AG04450 (cell line): ENCODE data around the gene HYAL1. TPM values are rescaled to one million over a fixed set of nuclear protein-coding genes. Genes with fewer than 3 reads are reported as not detected.

ENCODE experiments used
- CTCF ChIA-PET: fragments of 300-600, 350-600 bp; formaldehyde crosslinking; extraction: SDS; loops from one replicate; lab custom pipeline; 2022; ENCODE audit warnings: antibody characterized with exemption, inconsistent platforms; lab: Charles Lee
- POLR2A ChIA-PET: fragments of 350-600 bp; formaldehyde crosslinking; extraction: SDS; loops from one replicate; lab custom pipeline; 2021; ENCODE audit warnings: antibody characterized with exemption, inconsistent platforms; lab: Yijun Ruan, JAX
- DNase-seq: peaks from one replicate; pipeline ENCODE4 v3.0.0-alpha.2; 2011; ENCODE audit warnings: low read depth, low spot score
- H3K27ac ChIP-seq: one replicate; pipeline ENCODE4 v1.5.1; 2012; ENCODE audit warnings: low read depth, low read length, control low read depth
- H3K27me3 ChIP-seq: one replicate; pipeline ENCODE4 v1.6.0; 2012; ENCODE audit warnings: low read length; ENCODE audit not compliant: control insufficient read depth, insufficient read depth
- H3K4me3 ChIP-seq: 2 replicates; pipeline ENCODE4 v1.5.1; 2011; ENCODE audit warnings: mild to moderate bottlenecking, low read depth, low read length, control low read depth
- H3K9me3 ChIP-seq: 2 replicates; pipeline ENCODE4 v1.5.1; 2012; ENCODE audit warnings: low read length; ENCODE audit not compliant: control insufficient read depth, insufficient read depth
- CTCF ChIP-seq: IDR thresholded peaks from 2 replicates; pipeline ENCODE4 v1.5.1; 2011; ENCODE audit warnings: low read depth, low read length, control low read depth, inconsistent platforms
- polyA plus RNA-seq: library from polyadenylated mRNA; depleted of rRNA; stranded (reverse); fragments of >200 nt; gene quantifications from 2 replicates; pipeline ENCODE4 v1.2.3, GENCODE V29; 2011

The HYAL1 gene
- polyA plus RNA-seq, 1 experiment: 0.32 TPM

DNA sequence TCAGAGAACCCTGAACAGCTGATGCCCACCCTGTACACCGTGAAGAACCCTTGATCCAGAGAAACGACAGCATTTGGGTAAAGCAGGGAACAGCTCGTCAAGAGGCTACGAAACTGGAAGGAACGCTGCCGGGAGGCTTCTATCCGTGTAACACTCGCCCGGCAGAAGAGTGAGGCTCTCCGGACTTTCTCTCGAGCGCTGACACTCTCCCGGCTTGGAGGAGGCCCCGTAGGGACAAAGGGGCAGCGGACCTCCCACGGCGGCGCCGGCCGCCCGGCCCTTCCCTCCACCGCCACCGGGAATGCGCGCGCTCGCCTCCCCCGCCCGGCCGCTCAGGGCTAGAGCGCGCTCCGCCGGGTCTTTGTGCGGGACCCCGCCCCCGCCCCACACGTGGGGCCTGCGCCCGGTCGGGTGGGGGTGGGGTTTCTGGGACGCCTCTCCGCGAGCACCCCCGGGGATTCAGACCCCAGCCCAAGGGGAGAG is 17.5 kb upstream of the HYAL1 start:
- peak overlapping the region; percentile 40 for H3K27ac ChIP-seq
- H3K4me3 ChIP-seq: peak overlapping the region; percentile 83
- TF ChIP-seq CTCF: no peak
- no peaks in the 10 kb centered on the region; the same call in 1 of the 2 replicates for H3K9me3 ChIP-seq
- POLR2A ChIA-PET: interaction anchor here (0.6 to 1.0 kb wide), 3 partner anchors 20 to 58 kb away, joined by 3 to 9 read pairs (median 3); partner anchors contain the start of genes HYAL3, NAA80 and RASSF1
- no peaks in the 10 kb centered on the region for H3K27me3 ChIP-seq
- CTCF ChIA-PET: interaction anchor here (0.6 to 1.1 kb wide), 9 partner anchors 10 to 222 kb away, joined by 3 to 5 read pairs (median 3); no protein-coding TSS in a partner anchor
- DNase-seq: no peak

GRCh38 chr3:50319894-50320625 is 16.7 kb upstream of the HYAL1 start:
- H3K27ac ChIP-seq: peak overlapping the region; percentile 40
- POLR2A ChIA-PET: interaction anchor here (1.0 kb wide), 1 partner anchor 21 kb away, joined by 3 read pairs; the partner anchor contains the start of genes HYAL3 and NAA80
- CTCF ChIA-PET: interaction anchor here (1.0 to 1.1 kb wide), 2 partner anchors 60 to 222 kb away, joined by 3 read pairs; no protein-coding TSS in a partner anchor

DNA sequence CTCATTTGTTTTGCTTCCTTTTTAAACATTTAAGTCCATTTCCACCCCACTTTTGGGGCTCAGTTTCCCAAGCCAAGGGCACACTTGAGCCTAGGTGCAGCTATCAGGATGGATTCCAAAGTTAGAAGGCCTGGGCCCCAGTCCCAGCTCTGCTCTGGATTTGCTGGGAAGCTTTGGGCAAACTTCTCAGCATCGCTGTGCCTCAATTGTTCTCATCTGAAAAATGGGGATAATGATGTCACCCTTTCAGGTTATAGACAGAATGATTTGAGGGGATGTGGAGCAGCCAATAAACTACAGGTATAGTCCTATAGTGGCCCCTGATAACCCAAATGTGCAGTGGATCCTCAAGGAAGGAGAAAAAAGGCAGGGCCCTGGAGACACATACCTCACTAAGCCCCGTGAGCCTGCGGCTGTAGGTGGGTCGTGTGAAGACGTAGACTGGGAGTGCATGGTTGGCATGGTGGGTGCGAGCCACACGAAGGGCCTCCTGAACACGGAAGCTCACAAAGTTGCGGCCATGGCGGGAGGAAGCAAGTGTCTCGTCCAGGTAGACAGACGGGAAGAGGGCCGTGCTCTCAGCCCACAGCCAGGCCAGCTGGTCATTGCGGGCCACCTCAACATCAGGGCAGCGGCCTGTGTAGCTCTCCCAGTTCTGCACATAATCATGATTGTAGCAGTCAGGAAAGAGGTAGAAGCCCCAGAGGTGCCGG is 16.0 kb upstream of the HYAL1 start:
- DNase-seq: no peak
- CTCF ChIA-PET: no interaction called here
- TF ChIP-seq CTCF: no peak
- POLR2A ChIA-PET: no interaction called here
- no peaks in the 10 kb centered on the region; the same call in 1 of the 2 replicates for H3K9me3 ChIP-seq
- no peaks in the 10 kb centered on the region for H3K27me3 ChIP-seq
- H3K4me3 ChIP-seq: no peak overlapping the region
- H3K27ac ChIP-seq: no peak overlapping the region

More at GRCh38 chr3:50319894-50320625, 16.7 kb upstream of the HYAL1 start:
- no peak for TF ChIP-seq CTCF
- Histone ChIP-seq H3K27me3 (no peaks in the 10 kb centered on the region), H3K9me3 (no peaks in the 10 kb centered on the region; the same call in 1 of the 2 replicates), H3K4me3 (peak overlapping the region; percentile 83)
- no peak for DNase-seq

- CTCF ChIA-PET: no interaction called here
- no peak for TF ChIP-seq CTCF
- POLR2A ChIA-PET: no interaction called here
Measured at GRCh38 chr3:50318615-50319014, 15.2 kb upstream of the HYAL1 start.

More at GRCh38 chr3:50318615-50319014, 15.2 kb upstream of the HYAL1 start:
- Histone ChIP-seq H3K27ac (no peak overlapping the region), H3K27me3 (no peaks in the 10 kb centered on the region), H3K4me3 (no peak overlapping the region), H3K9me3 (no peaks in the 10 kb centered on the region; the same call in 1 of the 2 replicates)
- DNase-seq: no peak
